HG02970 (cell line): ENCODE results near the gene MRPL41.
"Not testable (repeated sequence)": the region's sequence is repeated elsewhere in the genome, so short reads cannot be mapped to it uniquely, and the experiment has no call there.

Source experiments
- ATAC-seq: cut with Tn5 transposase; IDR thresholded peaks from one replicate; pipeline ENCODE4 v1.9.1; 2021; ENCODE audit warnings: mild to moderate bottlenecking, moderate library complexity, moderate number of reproducible peaks; ENCODE audit not compliant: unreplicated experiment, low FRiP score

Gene MRPL41

GRCh38 chr9:137521405-137521985, 30.2 kb upstream of the MRPL41 start:
- ATAC-seq = no peak

GRCh38 chr9:137522746-137523455, 28.8 kb upstream of the MRPL41 start:
- ATAC-seq = no peak

GRCh38 chr9:137524161-137524980, 27.3 kb upstream of the MRPL41 start:
- ATAC-seq = no peak

- ATAC-seq = no peak
Observed at GRCh38 chr9:137524981-137525317, 26.7 kb upstream of the MRPL41 start.

GRCh38 chr9:137530331-137530730, 21.3 kb upstream of the MRPL41 start:
- no peak for ATAC-seq

- no peak for ATAC-seq
Observed at GRCh38 chr9:137531099-137531765, 20.4 kb upstream of the MRPL41 start.

- not testable (repeated sequence) for ATAC-seq
Observed at GRCh38 chr9:137532891-137533468, 18.7 kb upstream of the MRPL41 start.

- no peak for ATAC-seq
Observed at GRCh38 chr9:137534256-137535119, 17.2 kb upstream of the MRPL41 start.

GRCh38 chr9:137535120-137535428, 16.6 kb upstream of the MRPL41 start:
- no peak for ATAC-seq

GRCh38 chr9:137536594-137537131, 15.0 kb upstream of the MRPL41 start:
- not testable (repeated sequence) for ATAC-seq

GRCh38 chr9:137538058-137538457, 13.6 kb upstream of the MRPL41 start:
- no peak for ATAC-seq

GRCh38 chr9:137540536-137540935, 11.1 kb upstream of the MRPL41 start:
- no peak for ATAC-seq

- ATAC-seq = no peak
Observed at GRCh38 chr9:137542486-137542885, 9.2 kb upstream of the MRPL41 start.

GRCh38 chr9:137543237-137543963, 8.3 kb upstream of the MRPL41 start:
- ATAC-seq = no peak

GRCh38 chr9:137544176-137544760, 7.4 kb upstream of the MRPL41 start:
- no peak for ATAC-seq

GRCh38 chr9:137545123-137545522, 6.6 kb upstream of the MRPL41 start:
- no peak for ATAC-seq

- no peak for ATAC-seq
Observed at GRCh38 chr9:137547687-137548543, 3.8 kb upstream of the MRPL41 start.

GRCh38 chr9:137550231-137550621, 1.5 kb upstream of the MRPL41 start, which contains the start of gene PNPLA7:
Gene PNPLA7 (minus strand): TSS chr9:137550402. CDS start chr9:137550197, 205 bp downstream.
- no peak for ATAC-seq
